A549 treated with DMSO at 1 μM for 4 hours (cell line): ENCODE results near the gene FKBP2. TPM values are rescaled to one million over a fixed set of nuclear protein-coding genes. Genes with fewer than 3 reads are reported as not detected.

Experiments used
- total RNA-seq: library from RNA; stranded (reverse); fragments of 200-300 nt; extraction: Qiagen RNA extraction; gene quantifications from 5 replicates; pipeline ENCODE4 v1.2.3, GENCODE V29; 2022; ENCODE audit warnings: low read depth

FKBP2 gene
- 113 to 138 TPM (median 124 TPM) in 5 replicates for total RNA-seq

DNA sequence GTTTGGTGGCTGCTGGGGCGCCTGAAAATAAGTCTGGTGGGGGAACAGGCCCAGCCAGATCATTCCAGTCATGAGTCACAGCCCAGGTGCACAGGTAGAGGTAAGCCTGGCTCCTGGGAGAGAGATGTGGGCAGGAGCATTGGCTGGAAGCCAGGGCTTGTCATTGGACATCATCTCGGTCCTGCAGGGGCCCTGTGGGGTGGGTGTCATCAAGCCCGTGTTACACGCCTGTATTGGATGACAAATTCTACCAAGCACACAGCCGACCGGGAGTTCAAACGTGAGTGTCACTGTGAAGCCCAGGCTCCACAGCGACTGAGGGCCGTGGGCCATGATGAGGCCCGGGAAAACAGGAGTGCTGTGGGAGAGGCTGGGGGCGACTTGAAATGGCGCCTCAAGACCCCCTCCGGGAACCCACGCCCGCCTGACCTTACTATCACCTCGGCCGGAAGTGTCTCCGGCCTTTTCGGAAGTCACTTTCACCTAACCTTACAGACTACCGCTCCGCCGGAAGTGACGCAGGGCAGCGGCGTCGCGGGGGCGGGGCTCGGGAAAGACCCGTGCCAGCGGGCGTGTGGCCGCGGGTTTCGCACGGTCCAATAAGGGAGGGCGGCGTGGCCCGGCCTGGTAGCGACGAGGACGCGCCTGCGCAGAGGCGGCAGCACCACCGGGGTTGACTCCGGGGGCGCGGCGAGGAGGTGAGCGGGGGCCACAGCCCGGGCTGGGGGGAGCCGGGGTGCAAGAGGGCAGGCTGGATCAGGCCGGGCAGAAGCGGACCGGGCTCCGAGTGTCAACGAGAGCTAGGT is at the start of gene FKBP2:
FKBP2 (plus strand) TSS at position 661 of the 806 bp plus-strand sequence. CDS start 1,293 bp downstream, outside the sequence.

DNA sequence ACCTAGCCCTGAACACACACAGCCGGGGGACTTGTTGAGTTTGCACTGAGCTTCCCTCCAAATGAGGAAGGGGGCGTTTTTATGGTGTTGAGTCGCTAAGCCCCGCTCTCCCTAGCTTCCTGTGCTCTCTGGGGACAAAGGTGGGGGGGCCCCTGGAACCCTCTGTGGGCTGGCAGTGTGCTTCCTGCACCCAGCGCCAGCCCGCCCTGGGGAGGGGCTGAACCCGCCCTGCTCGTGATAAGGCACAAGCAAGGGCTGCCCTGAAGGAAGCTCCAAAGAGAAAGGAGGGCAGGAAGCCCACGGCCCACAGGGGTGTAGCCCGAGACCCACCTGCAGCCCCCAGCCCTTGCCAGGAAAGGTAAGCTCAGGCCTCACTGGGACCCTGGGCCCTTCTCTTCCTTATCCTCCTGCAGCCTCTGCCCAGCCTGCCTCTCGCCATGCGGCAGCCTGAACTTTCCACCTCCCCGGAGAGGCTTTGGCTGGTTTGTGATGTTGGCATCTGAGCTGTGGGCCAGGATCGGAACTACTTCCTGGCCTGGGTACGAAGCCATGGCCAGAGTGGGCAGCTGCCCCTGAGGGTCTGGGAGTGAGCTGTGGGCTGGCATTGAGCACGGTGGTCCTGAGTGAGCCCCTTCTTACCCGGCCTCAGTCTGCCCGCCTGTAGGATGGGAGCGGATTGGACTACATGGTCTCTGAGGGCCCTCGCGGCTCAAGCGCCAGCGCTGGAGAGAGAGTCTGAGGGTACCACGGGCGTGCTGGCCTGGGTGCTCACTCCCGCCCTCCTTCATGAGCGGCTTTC is 34.2 kb upstream of the FKBP2 start, which contains the start of gene FERMT3:
FERMT3 (plus strand) TSS at position 265 of the 799 bp plus-strand sequence. CDS start 644 bp downstream, outside the sequence.

DNA sequence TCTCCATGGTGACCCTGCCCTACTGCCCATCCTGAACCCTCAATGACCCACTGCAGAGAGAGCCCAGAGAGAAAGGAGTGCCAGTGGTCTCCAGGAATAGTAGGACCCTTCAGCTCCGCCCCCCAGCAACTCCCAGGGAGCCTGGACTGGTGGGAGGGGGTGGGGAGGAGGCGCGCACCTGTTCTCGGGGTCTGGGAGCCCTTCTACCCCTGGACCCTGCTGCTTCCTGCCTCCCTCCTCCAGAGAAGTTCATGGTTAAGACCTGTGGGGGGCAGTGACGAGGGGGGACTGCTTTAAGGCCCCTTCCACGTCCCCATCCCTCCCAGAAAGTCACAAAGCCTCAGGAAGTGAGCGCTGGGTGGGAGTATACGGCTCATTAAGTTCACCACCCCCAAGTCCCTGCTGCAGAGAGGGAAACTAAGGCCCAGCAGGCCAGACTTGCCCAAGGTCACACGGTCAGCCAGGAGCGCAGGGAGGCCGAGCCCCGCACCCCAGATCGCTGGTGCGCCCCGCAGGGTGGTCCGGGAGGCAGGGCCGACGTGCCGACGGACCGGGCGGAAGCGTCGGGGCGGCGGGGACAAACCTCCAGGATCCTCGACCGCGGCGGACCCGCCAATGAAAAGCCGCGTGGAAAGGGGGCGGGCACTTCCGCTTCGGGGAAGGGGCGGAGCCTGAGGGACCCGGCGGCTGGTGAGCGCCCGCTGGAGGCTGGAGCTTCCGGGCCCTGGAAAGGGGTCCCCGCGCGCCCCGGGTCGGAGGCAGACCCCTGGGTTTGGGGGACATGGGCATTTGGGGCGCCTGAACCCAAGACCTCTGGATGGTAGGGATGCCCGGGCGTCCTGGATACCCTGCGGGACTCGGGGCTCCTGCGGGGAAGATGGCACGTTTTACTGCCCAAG is 15.0 kb upstream of the FKBP2 start, which contains the start of the genes NUDT22 and TRPT1:
NUDT22 (plus strand) TSS at position 667 of the 899 bp plus-strand sequence. CDS start 379 bp downstream, outside the sequence.
TRPT1 (minus strand) TSS at position 579 of the 899 bp plus-strand sequence; CDS start at position 253, 326 bp downstream.

GRCh38 chr11:64230171-64230984 is 10.5 kb upstream of the FKBP2 start, which contains the start of gene DNAJC4:
DNAJC4 (plus strand) TSS chr11:64230548; CDS start chr11:64230855, 307 bp downstream.

GRCh38 chr11:64233913-64234586 is 6.8 kb upstream of the FKBP2 start, which contains the start of gene VEGFB:
VEGFB (plus strand) TSS chr11:64234584; CDS start chr11:64234834, 250 bp downstream.

GRCh38 chr11:64246871-64247728 is 6.2 kb downstream of the FKBP2 start, which contains the start of gene PPP1R14B:
PPP1R14B (minus strand) TSS chr11:64246943; CDS start chr11:64246673, 270 bp downstream.

GRCh38 chr11:64251016-64251752 is 10.3 kb downstream of the FKBP2 start, which contains the start of gene PLCB3:
PLCB3 (plus strand) TSS chr11:64251530; CDS start chr11:64251650, 120 bp downstream.

DNA sequence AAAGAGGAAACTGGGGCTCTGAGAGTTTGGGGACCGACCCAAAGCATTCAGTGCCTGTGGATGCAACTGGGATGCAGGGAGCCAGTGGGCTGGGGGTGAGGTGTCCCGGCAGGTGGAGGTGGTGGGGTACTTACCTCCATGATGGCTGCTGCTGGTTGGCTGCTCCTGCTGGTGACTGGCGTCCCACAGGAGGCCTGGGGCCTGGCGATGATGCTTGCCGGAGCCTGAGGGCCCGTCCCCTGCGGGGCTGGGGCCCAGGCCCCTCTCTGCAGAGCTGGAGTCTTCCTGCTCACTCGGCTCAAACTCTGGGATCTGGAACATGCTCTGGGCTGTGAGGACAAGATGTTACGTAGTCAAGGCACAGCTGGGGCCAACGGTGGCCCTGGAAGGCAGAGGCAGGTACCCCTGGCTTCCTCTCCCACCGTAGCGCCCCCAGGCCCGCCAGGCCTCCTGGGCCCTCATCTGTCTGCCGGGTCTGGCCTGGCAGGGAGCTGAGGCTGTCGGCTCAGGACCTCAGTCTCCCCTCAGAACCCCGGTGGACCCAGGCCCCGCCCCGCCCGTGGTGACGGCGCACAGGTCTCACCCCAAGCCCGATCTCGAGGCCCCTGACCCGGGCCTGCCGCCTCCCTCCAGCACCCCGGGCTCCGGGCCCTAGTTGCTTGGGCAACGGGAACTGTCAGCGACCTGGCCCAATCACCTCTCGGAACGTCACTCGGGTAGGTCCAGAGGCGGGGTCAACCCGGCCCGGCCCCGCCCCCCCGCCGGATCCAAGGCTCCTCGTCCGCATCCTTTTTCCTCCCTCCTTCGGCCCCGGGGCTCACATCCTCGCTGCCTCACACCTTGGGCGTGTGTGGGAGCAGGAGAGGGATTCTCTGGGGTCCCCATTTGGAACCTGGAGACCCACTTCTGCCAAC is 43.4 kb downstream of the FKBP2 start, which contains the start of gene BAD:
BAD (minus strand) TSS at position 618 of the 914 bp plus-strand sequence; CDS start at position 321, 297 bp downstream.

GRCh38 chr11:64284962-64285884 is 44.3 kb downstream of the FKBP2 start, which contains the start of gene GPR137:
GPR137 (plus strand) TSS chr11:64285848; CDS start chr11:64286525, 677 bp downstream.

DNA sequence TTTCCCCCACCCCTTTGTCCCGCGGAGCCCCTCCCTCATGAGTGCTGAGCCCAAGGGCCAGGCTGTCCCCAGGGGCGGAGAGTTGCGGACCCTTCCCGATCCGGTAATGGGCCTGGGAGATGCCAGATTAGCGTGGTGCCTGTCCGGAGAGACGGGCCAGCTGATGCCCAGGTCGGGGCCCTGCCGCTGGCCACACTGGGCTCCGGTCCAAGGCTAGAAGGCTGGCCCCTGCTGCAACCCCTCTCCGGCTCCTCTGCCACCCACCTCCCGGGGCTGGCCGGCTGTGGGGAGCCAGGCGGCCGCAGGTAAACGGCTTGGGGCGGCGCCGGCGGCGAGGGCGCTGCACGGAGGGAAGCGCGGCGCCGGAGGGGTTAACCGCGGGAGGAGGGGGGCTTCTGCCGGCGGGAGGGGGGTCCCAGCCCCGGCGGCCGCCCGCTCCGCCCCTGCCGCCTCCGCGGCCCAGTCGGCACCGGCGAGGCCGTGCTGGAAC is 50.4 kb downstream of the FKBP2 start, which contains the start of gene KCNK4:
KCNK4 (plus strand) TSS at position 41 of the 490 bp plus-strand sequence. CDS start 1,717 bp downstream, outside the sequence.

Other genes starting within 250 kb of the FKBP2 start
- 0.07 to 0.08 TPM (median 0.08 TPM) in 4 of 5 replicates, not detected in the other for gene FLRT1, start 205.2 kb upstream of the FKBP2 start, total RNA-seq
- gene MACROD1, start 75.0 kb upstream of the FKBP2 start, total RNA-seq = 9.1 to 15.9 TPM (median 14.1 TPM) in 5 replicates
- gene STIP1, start 54.9 kb upstream of the FKBP2 start, total RNA-seq = 253 to 292 TPM (median 270 TPM) in 5 replicates
- 0.69 to 3.9 TPM (median 2.0 TPM) in 5 replicates for gene FERMT3, start 34.4 kb upstream of the FKBP2 start, total RNA-seq
- gene TRPT1, start 14.9 kb upstream of the FKBP2 start, total RNA-seq = 18.4 to 24.1 TPM (median 22.8 TPM) in 5 replicates
- gene NUDT22, start 14.8 kb upstream of the FKBP2 start, total RNA-seq = 32.6 to 40.0 TPM (median 36.4 TPM) in 5 replicates
- 19.9 to 23.1 TPM (median 20.7 TPM) in 5 replicates for gene DNAJC4, start 10.5 kb upstream of the FKBP2 start, total RNA-seq
- gene VEGFB, start 6.5 kb upstream of the FKBP2 start, total RNA-seq = 37.6 to 52.0 TPM (median 50.4 TPM) in 5 replicates
- gene PPP1R14B, start 5.8 kb downstream of the FKBP2 start, total RNA-seq = 234 to 382 TPM (median 354 TPM) in 5 replicates
- 13.3 to 24.6 TPM (median 20.3 TPM) in 5 replicates for gene PLCB3, start 10.4 kb downstream of the FKBP2 start, total RNA-seq
- gene BAD, start 43.6 kb downstream of the FKBP2 start, total RNA-seq = 86.0 to 99.6 TPM (median 94.5 TPM) in 5 replicates
- gene GPR137, start 44.8 kb downstream of the FKBP2 start, total RNA-seq = 31.7 to 57.9 TPM (median 45.8 TPM) in 5 replicates
- 0.06 to 0.07 TPM in 2 of 5 replicates, not detected in the others for gene KCNK4, start 50.2 kb downstream of the FKBP2 start, total RNA-seq
- gene CATSPERZ, start 59.3 kb downstream of the FKBP2 start, total RNA-seq = 2.2 to 3.1 TPM (median 2.7 TPM) in 5 replicates
- 45.4 to 70.2 TPM (median 61.2 TPM) in 5 replicates for gene ESRRA, start 64.4 kb downstream of the FKBP2 start, total RNA-seq
- gene TRMT112, start 76.5 kb downstream of the FKBP2 start, total RNA-seq = 401 to 459 TPM (median 416 TPM) in 5 replicates
- gene PRDX5, start 77.0 kb downstream of the FKBP2 start, total RNA-seq = 411 to 478 TPM (median 438 TPM) in 5 replicates
- gene CCDC88B, start 99.1 kb downstream of the FKBP2 start, total RNA-seq = 9.9 to 13.7 TPM (median 12.8 TPM) in 5 replicates
- gene RPS6KA4, start 118.1 kb downstream of the FKBP2 start, total RNA-seq = 51.6 to 71.2 TPM (median 63.1 TPM) in 5 replicates